Activated CD8-positive, alpha-beta memory T cell treated with anti-CD3 and anti-CD28 coated beads for 36 hours (primary cell): ENCODE data around the gene HTRA2. TPM values are rescaled to one million over a fixed set of nuclear protein-coding genes. Genes with fewer than 3 reads are reported as not detected.

Experiments
- CTCF ChIA-PET: fragments of 350-600 bp; sonication (Branson Sonifier 250); formaldehyde crosslinking; loops from one replicate; lab custom pipeline; 2021; ENCODE audit warnings: antibody characterized with exemption; lab: Charles Lee
- POLR2A ChIA-PET: fragments of 350-600 bp; sonication (Branson Sonifier 250); formaldehyde crosslinking; loops from one replicate; lab custom pipeline; 2021; ENCODE audit warnings: antibody characterized with exemption; lab: Charles Lee
- total RNA-seq, 2 experiments: library from RNA; stranded (reverse); gene quantifications; one replicate each; pipeline ENCODE4 v1.2.3, GENCODE V29; 2021

Gene HTRA2
- total RNA-seq, 2 experiments from 2014 or later = 77.0 to 79.0 TPM

- POLR2A ChIA-PET = no interaction called here
- CTCF ChIA-PET = interaction anchor here (0.6 kb wide), 1 partner anchor 127 kb away, joined by 3 read pairs; no protein-coding TSS in a partner anchor
Measured at GRCh38 chr2:74511104-74511989, 18.4 kb upstream of the HTRA2 start.

- POLR2A ChIA-PET = interaction anchor here (0.5 to 1.3 kb wide), 3 partner anchors 9 to 204 kb away, joined by 3 read pairs; no protein-coding TSS in a partner anchor
- CTCF ChIA-PET = no interaction called here
Measured at GRCh38 chr2:74512744-74513604, 16.8 kb upstream of the HTRA2 start.

GRCh38 chr2:74513605-74514367, 15.9 kb upstream of the HTRA2 start:
- ChIA-PET CTCF (interaction anchor here (1.3 kb wide), 1 partner anchor 9 kb away, joined by 3 read pairs; no protein-coding TSS in a partner anchor), POLR2A (interaction anchor here (1.1 to 1.4 kb wide), 3 partner anchors 10 to 16 kb away, joined by 3 to 5 read pairs (median 3); partner anchors contain the start of genes AUP1 and HTRA2)

GRCh38 chr2:74514368-74515270, 15.1 kb upstream of the HTRA2 start, which contains the start of gene TLX2:
Gene TLX2 (plus strand): TSS chr2:74514450. CDS start chr2:74514807, 357 bp downstream.
- ChIA-PET POLR2A (interaction anchor here (0.6 to 1.4 kb wide), 4 partner anchors 15 to 29 kb away, joined by 3 to 8 read pairs (median 4); partner anchors contain the start of genes AUP1 and HTRA2), CTCF (interaction anchor here (1.3 kb wide), 1 partner anchor 9 kb away, joined by 3 read pairs; no protein-coding TSS in a partner anchor)

- ChIA-PET CTCF (interaction anchor here (1.3 kb wide), 1 partner anchor 8 kb away, joined by 3 read pairs; no protein-coding TSS in a partner anchor), POLR2A (interaction anchor here (0.6 to 1.4 kb wide), 3 partner anchors 14 to 28 kb away, joined by 3 to 8 read pairs (median 5); partner anchors contain the start of genes AUP1 and HTRA2)
Measured at GRCh38 chr2:74515271-74515980, 14.3 kb upstream of the HTRA2 start.

DNA sequence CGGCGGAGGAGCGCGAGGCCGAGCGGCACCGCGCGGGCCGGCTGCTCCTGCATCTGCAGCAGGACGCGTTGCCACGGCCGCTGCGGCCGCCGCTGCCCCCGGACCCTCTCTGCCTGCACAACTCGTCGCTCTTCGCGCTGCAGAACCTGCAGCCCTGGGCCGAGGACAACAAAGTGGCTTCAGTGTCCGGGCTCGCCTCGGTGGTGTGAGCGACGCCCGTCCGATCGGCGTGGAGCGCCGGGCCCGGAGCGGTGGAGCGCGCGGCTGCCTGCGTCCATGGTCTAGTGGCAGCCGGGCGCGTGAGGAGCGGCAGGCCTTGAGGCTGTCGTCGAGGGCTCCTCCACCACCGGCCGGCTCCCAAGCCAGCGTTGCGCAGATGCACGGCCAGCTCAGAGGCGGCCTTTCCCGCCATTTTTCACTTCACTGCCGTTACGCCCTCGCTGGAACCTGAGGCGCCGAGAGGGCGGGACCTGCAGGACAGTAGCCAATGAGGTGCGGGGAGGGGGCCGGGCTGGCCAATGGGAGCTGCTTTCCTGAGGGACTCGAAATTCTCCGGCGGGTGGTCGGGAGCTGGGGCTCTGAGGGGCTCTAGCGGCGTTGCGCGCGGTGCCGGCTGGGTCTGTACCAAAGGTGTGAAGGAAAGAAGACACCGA, 13.6 kb upstream of the HTRA2 start:
- ChIA-PET POLR2A (interaction anchor here (1.0 to 1.4 kb wide), 2 partner anchors 15 to 17 kb away, joined by 3 to 8 read pairs; partner anchors contain the start of gene LBX2), CTCF (no interaction called here)

DNA sequence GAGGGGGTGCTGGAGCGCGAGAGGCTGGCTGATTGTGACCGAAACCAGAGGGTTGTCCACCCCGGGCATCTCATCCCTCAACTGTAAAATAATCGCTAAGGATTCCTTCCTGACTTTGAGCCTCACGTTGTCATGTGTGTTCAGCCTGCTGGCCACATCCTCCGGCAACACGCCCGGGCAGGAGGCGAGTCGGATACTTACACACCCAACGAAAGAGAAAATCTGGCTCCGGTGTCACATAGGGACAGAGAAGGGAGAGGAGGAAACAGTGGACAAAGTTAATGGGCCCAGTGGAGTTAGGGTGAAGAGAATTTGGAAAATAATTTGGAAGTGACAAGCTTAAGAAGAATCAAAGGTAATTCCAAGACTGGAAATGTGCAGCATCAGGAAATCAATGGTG, 13.1 kb upstream of the HTRA2 start:
- POLR2A ChIA-PET = interaction anchor here (1.0 kb wide), 1 partner anchor 17 kb away, joined by 3 read pairs; the partner anchor contains the start of gene LBX2

DNA sequence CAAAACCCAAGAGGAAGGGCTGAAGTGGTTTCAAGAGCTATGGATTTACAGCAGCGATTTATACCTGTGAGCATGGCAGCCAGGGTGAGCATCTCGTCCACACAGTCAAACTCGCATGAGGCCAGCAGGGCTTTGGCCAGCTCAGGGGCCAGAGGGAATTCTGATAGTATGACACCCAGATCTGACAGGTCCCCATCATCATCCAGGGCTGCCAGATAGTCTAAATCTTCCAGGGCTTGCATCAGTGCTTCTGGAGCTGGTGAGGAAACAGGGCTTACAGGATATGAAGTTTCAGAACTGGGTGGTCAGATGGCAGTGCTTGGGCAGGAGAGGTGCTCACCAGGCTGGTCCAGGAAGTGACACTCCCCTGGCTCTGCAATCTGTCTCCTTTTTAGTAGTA, 7.2 kb upstream of the HTRA2 start:
- POLR2A ChIA-PET = no interaction called here
- CTCF ChIA-PET = interaction anchor here (0.9 to 1.5 kb wide), 5 partner anchors 8 to 40 kb away, joined by 3 read pairs; partner anchors contain the start of genes CCDC142, PCGF1, TLX2 and TTC31

More for the DNA sequence above, 13.1 kb upstream of the HTRA2 start:
- CTCF ChIA-PET = interaction anchor here (0.6 kb wide), 1 partner anchor 15 kb away, joined by 3 read pairs; no protein-coding TSS in a partner anchor

DNA sequence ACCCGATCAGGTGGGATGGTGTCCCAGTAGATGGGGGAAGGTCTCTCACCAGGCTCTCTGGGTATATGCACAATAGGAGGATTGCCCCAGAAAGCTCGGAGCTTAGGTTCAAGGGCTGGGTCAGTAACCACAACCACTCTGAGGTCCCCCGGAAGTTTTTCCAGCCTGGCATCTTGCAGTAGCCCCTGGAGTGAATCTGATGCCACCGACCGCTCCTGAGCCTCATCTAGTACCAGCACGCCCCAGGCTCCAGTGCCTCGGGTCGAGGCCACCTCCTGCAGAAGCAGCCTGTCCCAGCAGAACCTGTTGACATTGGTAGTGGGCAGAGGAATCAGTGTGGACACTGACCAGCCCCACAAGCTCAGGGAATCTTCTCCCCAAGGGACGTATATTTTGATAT, 5.7 kb upstream of the HTRA2 start:
- POLR2A ChIA-PET = no interaction called here
- CTCF ChIA-PET = interaction anchor here (1.2 kb wide), 1 partner anchor 9 kb away, joined by 3 read pairs; the partner anchor contains the start of gene TLX2

- POLR2A ChIA-PET = no interaction called here
- CTCF ChIA-PET = no interaction called here
Measured at GRCh38 chr2:74524955-74525716, 4.6 kb upstream of the HTRA2 start.

DNA sequence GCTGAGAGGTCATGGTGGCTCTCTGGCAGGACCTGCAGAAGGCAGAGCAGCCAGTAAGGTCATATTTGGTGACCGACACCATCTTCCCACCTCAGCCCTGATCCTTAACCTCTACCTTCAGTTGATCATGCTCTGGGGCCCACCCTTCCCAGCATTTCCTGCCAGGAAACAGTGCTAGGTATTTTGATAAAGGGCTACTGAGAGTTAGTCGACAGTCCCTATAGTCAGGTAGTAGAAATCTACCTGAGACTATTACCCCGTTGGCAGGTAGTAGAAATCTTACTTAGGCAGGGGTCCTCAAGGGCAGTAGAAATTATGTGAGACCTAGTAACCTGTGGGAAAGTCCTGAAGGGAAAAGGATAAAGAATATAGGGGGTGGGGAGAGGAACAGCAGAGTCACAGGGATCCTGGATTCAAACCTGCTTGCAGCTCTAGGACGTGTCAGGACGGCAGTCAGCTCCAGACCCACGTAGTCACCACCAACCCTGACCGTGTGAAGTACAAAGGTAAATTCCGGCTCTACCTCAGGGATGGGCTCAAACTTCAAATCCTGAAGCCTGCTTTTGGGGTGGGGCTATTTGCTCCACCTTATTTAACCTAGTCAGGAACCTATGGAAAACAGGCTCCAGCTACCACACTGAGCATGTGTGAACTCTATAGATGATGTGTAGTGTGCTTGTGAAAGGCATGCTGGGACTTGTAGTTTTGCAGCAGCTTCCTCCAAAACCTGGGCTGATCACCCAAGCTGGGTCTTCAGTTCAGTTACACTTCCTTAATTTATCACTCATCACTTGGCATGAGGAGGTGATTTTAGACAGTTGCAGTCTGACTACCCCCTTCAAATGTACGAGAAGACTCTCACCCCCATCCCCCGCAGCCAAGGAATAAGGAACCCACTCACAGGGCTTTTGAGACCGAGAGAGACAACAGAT, 3.8 kb upstream of the HTRA2 start, which contains the start of gene DQX1:
TSS of gene DQX1 (minus strand) at position 515 of the 932 bp plus-strand sequence. CDS start at position 13, 502 bp downstream.
- CTCF ChIA-PET = interaction anchor here (0.9 to 1.4 kb wide), 2 partner anchors 44 to 51 kb away, joined by 3 to 4 read pairs; no protein-coding TSS in a partner anchor
- POLR2A ChIA-PET = no interaction called here

DNA sequence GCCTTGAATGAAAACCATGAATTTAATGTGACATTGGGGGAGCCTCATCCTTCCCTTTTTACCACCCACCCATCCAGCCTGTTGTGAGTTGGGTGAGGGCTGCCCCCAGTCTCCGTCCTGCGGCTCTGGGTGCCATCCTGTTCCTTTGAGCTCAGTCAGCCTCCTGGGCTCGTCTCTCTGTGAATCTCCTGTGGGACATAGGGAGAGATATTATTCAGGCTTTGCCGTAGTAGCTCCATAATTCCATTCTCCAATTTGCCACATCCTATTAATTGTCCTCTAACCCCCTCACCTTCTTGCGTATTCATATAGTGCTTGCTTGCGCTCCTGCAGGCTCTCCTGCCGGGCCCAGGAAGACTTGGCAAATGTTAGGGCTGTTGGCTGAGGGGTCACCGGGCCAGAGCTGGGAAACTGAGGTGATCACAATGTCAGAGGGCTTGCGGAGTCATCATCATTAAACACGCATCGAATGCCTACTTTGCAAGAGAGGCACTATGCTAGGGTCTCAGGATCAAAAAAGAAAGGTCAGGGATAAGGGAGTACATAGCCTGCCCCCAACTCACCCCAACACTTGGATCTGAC, 3.0 kb upstream of the HTRA2 start:
- POLR2A ChIA-PET = no interaction called here
- CTCF ChIA-PET = interaction anchor here (0.5 to 1.4 kb wide), 3 partner anchors 45 to 314 kb away, joined by 3 to 4 read pairs (median 4); no protein-coding TSS in a partner anchor

- ChIA-PET POLR2A (no interaction called here), CTCF (interaction anchor here (0.8 to 1.5 kb wide), 2 partner anchors 18 to 61 kb away, joined by 3 read pairs; no protein-coding TSS in a partner anchor)
Measured at GRCh38 chr2:74527741-74528140, 2.0 kb upstream of the HTRA2 start.
